SJCRH30 (cell line): ENCODE data around the gene MUCL3. TPM values are rescaled to one million over a fixed set of nuclear protein-coding genes. Genes with fewer than 3 reads are reported as not detected.

ENCODE experiments used
- DNase-seq, 2 experiments: peaks; one replicate each; pipeline ENCODE4 v3.0.0-alpha.2; 2015 to 2020
- H3K27ac ChIP-seq: fragments of 250-450 bp; sonication (Bioruptor Pico); 2 replicates; pipeline ENCODE4 v1.5.1; 2020; ENCODE audit warnings: mild to moderate bottlenecking, moderate library complexity
- H3K27me3 ChIP-seq: fragments of 250-450 bp; sonication (Bioruptor Pico); 2 replicates; pipeline ENCODE4 v1.5.1; 2020; ENCODE audit warnings: mild to moderate bottlenecking, moderate library complexity
- H3K36me3 ChIP-seq: fragments of 250-450 bp; sonication (Bioruptor Pico); 2 replicates; pipeline ENCODE4 v1.5.1; 2020; ENCODE audit warnings: mild to moderate bottlenecking, moderate library complexity
- H3K4me1 ChIP-seq: fragments of 250-450 bp; sonication (Bioruptor Pico); 2 replicates; pipeline ENCODE4 v1.5.1; 2020; ENCODE audit warnings: mild to moderate bottlenecking, moderate library complexity
- H3K4me3 ChIP-seq: fragments of 250-450 bp; sonication (Bioruptor Pico); 2 replicates; pipeline ENCODE4 v1.5.1; 2020; ENCODE audit warnings: mild to moderate bottlenecking, moderate library complexity
- H3K9me3 ChIP-seq: fragments of 250-450 bp; sonication (Bioruptor Pico); replicated peaks from 2 replicates; pipeline ENCODE4 v1.5.1; 2020; ENCODE audit warnings: mild to moderate bottlenecking, moderate library complexity
- total RNA-seq: library from RNA; depleted of rRNA; stranded (reverse); fragments of >200 nt; shearing (Covaris generic); gene quantifications from 2 replicates; pipeline ENCODE4 v1.2.3, GENCODE V29; 2014; rRNA removed

The MUCL3 gene
- total RNA-seq, 1 experiment from 2014 or later: not detected

- no peaks in the 10 kb centered on the region for H3K9me3 ChIP-seq
- H3K36me3 ChIP-seq: no peaks in the 10 kb centered on the region
- no peak for DNase-seq
- no peaks in the 10 kb centered on the region for H3K27me3 ChIP-seq
- H3K4me3 ChIP-seq: no peak overlapping the region
- H3K4me1 ChIP-seq: no peaks in the 10 kb centered on the region
- H3K27ac ChIP-seq: no peak overlapping the region
These were observed 60.6 kb downstream of the MUCL3 start for GRCh38 chr6:31001281-31001888.

DNA sequence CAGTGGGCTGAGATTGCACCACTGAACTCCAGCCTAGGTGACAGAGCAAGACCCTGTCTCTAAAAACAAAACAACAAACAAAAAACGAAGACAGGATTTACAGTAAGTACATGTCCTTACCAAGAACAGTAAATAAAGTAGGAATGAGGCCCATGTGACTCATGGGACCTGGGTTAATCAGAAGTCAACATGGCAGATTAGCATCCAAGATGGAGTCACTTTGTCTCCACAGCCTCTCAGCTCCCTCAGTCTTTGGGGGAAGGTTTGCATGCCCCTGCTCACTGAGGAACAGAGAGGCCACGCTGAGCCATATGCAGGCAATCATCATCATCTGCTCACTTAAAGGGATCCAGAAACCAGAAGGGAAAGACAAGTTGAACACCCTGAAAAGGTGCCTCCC is 61.7 kb downstream of the MUCL3 start:
- Histone ChIP-seq H3K36me3 (no peaks in the 10 kb centered on the region), H3K27ac (no peak overlapping the region), H3K4me3 (no peak overlapping the region), H3K4me1 (peaks cover 3% of the 10 kb centered on the region; the same call in 1 of the 2 replicates), H3K9me3 (no peaks in the 10 kb centered on the region), H3K27me3 (no peaks in the 10 kb centered on the region; the same call in 1 of the 2 replicates)
- no peak for DNase-seq

Other genes with a start within 250 kb of the MUCL3 start
- gene NRM, start 250.0 kb upstream of the MUCL3 start, total RNA-seq: 25.0 and 29.6 TPM in 2 replicates
- 24.6 and 25.0 TPM in 2 replicates for gene MDC1, start 223.7 kb upstream of the MUCL3 start, total RNA-seq
- gene TUBB, start 220.6 kb upstream of the MUCL3 start, total RNA-seq: 1,652 and 1,704 TPM in 2 replicates
- gene FLOT1, start 198.3 kb upstream of the MUCL3 start, total RNA-seq: 87.4 and 92.2 TPM in 2 replicates
- gene IER3, start 196.4 kb upstream of the MUCL3 start, total RNA-seq: 19.9 and 22.1 TPM in 2 replicates
- gene DDR1, start 56.5 kb upstream of the MUCL3 start, total RNA-seq: 73.2 and 80.9 TPM in 2 replicates
- gene GTF2H4, start 32.8 kb upstream of the MUCL3 start, total RNA-seq: 15.1 and 24.2 TPM in 2 replicates
- 21.3 and 23.5 TPM in 2 replicates for gene VARS2, start 26.7 kb upstream of the MUCL3 start, total RNA-seq
- not detected in 2 replicates for gene SFTA2, start 8.8 kb upstream of the MUCL3 start, total RNA-seq
- not detected in 2 replicates for gene MUC21, start 42.7 kb downstream of the MUCL3 start, total RNA-seq
- not detected in 2 replicates for gene MUC22, start 69.5 kb downstream of the MUCL3 start, total RNA-seq
- 2.3 and 3.4 TPM in 2 replicates for gene C6orf15, start 171.6 kb downstream of the MUCL3 start, total RNA-seq
- 0.48 and 0.67 TPM in 2 replicates for gene PSORS1C1, start 173.8 kb downstream of the MUCL3 start, total RNA-seq
- gene CDSN, start 179.5 kb downstream of the MUCL3 start, total RNA-seq: 0.06 TPM in 1 of 2 replicates, not detected in the other
- not detected in 2 replicates for gene PSORS1C2, start 198.1 kb downstream of the MUCL3 start, total RNA-seq
- 21.7 and 26.6 TPM in 2 replicates for gene CCHCR1, start 216.8 kb downstream of the MUCL3 start, total RNA-seq
- 22.7 and 26.8 TPM in 2 replicates for gene TCF19, start 217.6 kb downstream of the MUCL3 start, total RNA-seq
- gene POU5F1, start 229.7 kb downstream of the MUCL3 start, total RNA-seq: 2.4 and 5.7 TPM in 2 replicates